CD4-positive, alpha-beta T cell treated with Interleukin-21 for 1 hour (primary cell): Measurements from ENCODE around the gene ANLN.
"Not testable (repeated sequence)": the region's sequence is repeated elsewhere in the genome, so short reads cannot be mapped to it uniquely, and the experiment has no call there.

Experiments used
- DNase-seq: peaks from one replicate; pipeline ENCODE4 v3.0.0-alpha.2; 2020

ANLN gene

GRCh38 chr7:36409180-36409579 lies 19.5 kb downstream of the ANLN start:
- DNase-seq, result no peak

- no peak for DNase-seq
These were observed 25.5 kb downstream of the ANLN start for GRCh38 chr7:36415144-36415543.

- DNase-seq, result no peak
These were observed 26.6 kb downstream of the ANLN start for GRCh38 chr7:36416251-36416650.

- no peak for DNase-seq
These were observed 30.6 kb downstream of the ANLN start for GRCh38 chr7:36420307-36420706.

GRCh38 chr7:36422072-36422471 lies 32.4 kb downstream of the ANLN start:
- DNase-seq, result no peak

- no peak for DNase-seq
These were observed 34.0 kb downstream of the ANLN start for GRCh38 chr7:36423633-36424032.

GRCh38 chr7:36430186-36430585 lies 40.5 kb downstream of the ANLN start:
- DNase-seq, result no peak

GRCh38 chr7:36430881-36431280 lies 41.2 kb downstream of the ANLN start:
- DNase-seq, result no peak

GRCh38 chr7:36438211-36438610 lies 48.5 kb downstream of the ANLN start:
- DNase-seq, result no peak

GRCh38 chr7:36439624-36440023 lies 50.0 kb downstream of the ANLN start:
- DNase-seq, result no peak

GRCh38 chr7:36440880-36441279 lies 51.2 kb downstream of the ANLN start:
- DNase-seq, result peak; percentile 10

- no peak for DNase-seq
These were observed 51.8 kb downstream of the ANLN start for GRCh38 chr7:36441344-36442022.

GRCh38 chr7:36448781-36449379 lies 59.2 kb downstream of the ANLN start:
- no peak for DNase-seq

GRCh38 chr7:36449685-36450084 lies 60.0 kb downstream of the ANLN start:
- no peak for DNase-seq

- no peak for DNase-seq
These were observed 64.1 kb downstream of the ANLN start for GRCh38 chr7:36453769-36454168.

GRCh38 chr7:36455646-36456045 lies 66.0 kb downstream of the ANLN start:
- no peak for DNase-seq

GRCh38 chr7:36456138-36456537 lies 66.5 kb downstream of the ANLN start:
- DNase-seq, result no peak

- no peak for DNase-seq
These were observed 66.9 kb downstream of the ANLN start for GRCh38 chr7:36456548-36456947.

GRCh38 chr7:36459236-36459960 lies 69.7 kb downstream of the ANLN start:
- no peak for DNase-seq

- no peak for DNase-seq
These were observed 71.3 kb downstream of the ANLN start for GRCh38 chr7:36460811-36461429.

- DNase-seq, result no peak
These were observed 73.0 kb downstream of the ANLN start for GRCh38 chr7:36462551-36463137.

- DNase-seq, result no peak
These were observed 74.6 kb downstream of the ANLN start for GRCh38 chr7:36464271-36464670.

GRCh38 chr7:36466001-36466400 lies 76.3 kb downstream of the ANLN start:
- DNase-seq, result not testable (repeated sequence)
